ENCODE measurements around the gene CAB39L. TPM values are rescaled to one million over a fixed set of nuclear protein-coding genes. Genes with fewer than 3 reads are reported as not detected.

CAB39L gene
- polyA plus RNA-seq, 1 donor (not counting 4 experiments of a cell fraction or from before 2014, with no cell fraction given) = 10.1 TPM

GRCh38 chr13:49411353-49411752 is 32.5 kb downstream of the CAB39L start:
- DNase-seq (ENCODE audit: low read depth, low spot score) (no peak), FAIRE-seq (no peak)
- no peaks in the 10 kb centered on the region for H3K9me1 ChIP-seq (ENCODE audit: control insufficient read depth, extremely low read depth, insufficient read depth, low read length)
- H3K27ac ChIP-seq (ENCODE audit: control insufficient read depth, insufficient read depth, low read length) = no peak overlapping the region
- no peak overlapping the region for H2AFZ ChIP-seq (ENCODE audit: control insufficient read depth, low read length)
- no peaks in the 10 kb centered on the region for H3K27me3 ChIP-seq (ENCODE audit: control insufficient read depth, extremely low read depth, insufficient read depth, low read length)
- TF ChIP-seq CTCF (optimal IDR thresholded peaks at IDR 0.05 in 1 of 3, IDR thresholded peaks at IDR 0.05 in 1 of 3, conservative IDR thresholded peaks at IDR 0.05 in 1 of 3; ENCODE audit: extremely low read depth in 1 of 3, insufficient read depth in 2 of 3, low read length in 3 of 3) (no peak), EZH2 (IDR thresholded peaks at IDR 0.05; ENCODE audit: low read length) (no peak)
- H3K9ac ChIP-seq (ENCODE audit: control insufficient read depth, extremely low read depth, insufficient read depth, low read length) = no peak overlapping the region
- H3K36me3 ChIP-seq (ENCODE audit: control insufficient read depth in 2 of 2, extremely low read depth in 1 of 2, insufficient read depth in 2 of 2, low read length in 2 of 2) = no peaks in the 10 kb centered on the region
- H3K4me2 ChIP-seq (ENCODE audit: control insufficient read depth, extremely low read depth, insufficient read depth, low read depth, low read length) = no peak overlapping the region
- no peaks in the 10 kb centered on the region for H3K79me2 ChIP-seq (ENCODE audit: control insufficient read depth, insufficient read depth, low read length)
- dilution Hi-C loops (cut with MboI; ENCODE audit: extremely low pct_ligation_motif_present, low sequenced_read_pairs) = no loop called here
- no peaks in the 10 kb centered on the region for H3K9me3 ChIP-seq (ENCODE audit: control insufficient read depth, low read depth, low read length)
- no peak overlapping the region for H3K4me3 ChIP-seq (ENCODE audit: control insufficient read depth in 2 of 3, extremely low read depth in 1 of 3, insufficient read depth in 2 of 3, low read depth in 1 of 3, low read length in 3 of 3)
- no peaks in the 10 kb centered on the region for H4K20me1 ChIP-seq (ENCODE audit: control insufficient read depth, extremely low read depth, insufficient read depth, low read length)
- H3K4me1 ChIP-seq (ENCODE audit: control insufficient read depth, extremely low read depth, insufficient read depth, low read length) = no peaks in the 10 kb centered on the region

DNA sequence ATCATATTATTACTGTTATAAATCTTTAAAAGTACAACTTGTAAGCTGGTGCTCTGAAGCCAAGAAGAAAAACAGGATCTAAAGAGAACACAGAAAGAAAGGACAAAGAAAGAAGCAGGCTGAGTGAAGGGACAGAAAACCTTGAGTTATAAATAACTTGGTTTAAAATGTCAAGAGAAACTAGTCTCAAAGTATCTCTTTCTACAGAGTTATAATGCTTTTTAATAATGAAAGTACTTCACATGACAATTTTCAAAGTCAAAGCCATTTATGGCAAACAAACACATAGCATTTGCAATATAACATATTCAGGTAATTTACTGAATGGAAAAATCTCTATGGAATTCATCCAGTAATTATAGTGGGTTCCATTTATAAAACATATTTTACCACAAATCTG is 33.4 kb downstream of the CAB39L start:
- Histone ChIP-seq H3K36me3 (ENCODE audit: control insufficient read depth in 2 of 2, extremely low read depth in 1 of 2, insufficient read depth in 2 of 2, low read length in 2 of 2) (no peaks in the 10 kb centered on the region), H4K20me1 (ENCODE audit: control insufficient read depth, extremely low read depth, insufficient read depth, low read length) (no peaks in the 10 kb centered on the region), H3K27ac (ENCODE audit: control insufficient read depth, insufficient read depth, low read length) (no peak overlapping the region), H3K9me3 (ENCODE audit: control insufficient read depth, low read depth, low read length) (no peaks in the 10 kb centered on the region), H3K4me1 (ENCODE audit: control insufficient read depth, extremely low read depth, insufficient read depth, low read length) (no peaks in the 10 kb centered on the region), H3K9ac (ENCODE audit: control insufficient read depth, extremely low read depth, insufficient read depth, low read length) (no peak overlapping the region), H3K4me3 (ENCODE audit: control insufficient read depth in 2 of 3, extremely low read depth in 1 of 3, insufficient read depth in 2 of 3, low read depth in 1 of 3, low read length in 3 of 3) (no peak overlapping the region), H3K79me2 (ENCODE audit: control insufficient read depth, insufficient read depth, low read length) (no peaks in the 10 kb centered on the region), H3K27me3 (ENCODE audit: control insufficient read depth, extremely low read depth, insufficient read depth, low read length) (no peaks in the 10 kb centered on the region), H3K4me2 (ENCODE audit: control insufficient read depth, extremely low read depth, insufficient read depth, low read depth, low read length) (no peak overlapping the region), H3K9me1 (ENCODE audit: control insufficient read depth, extremely low read depth, insufficient read depth, low read length) (no peaks in the 10 kb centered on the region), H2AFZ (ENCODE audit: control insufficient read depth, low read length) (no peak overlapping the region)
- dilution Hi-C loops (cut with MboI; ENCODE audit: extremely low pct_ligation_motif_present, low sequenced_read_pairs) = no loop called here
- FAIRE-seq (no peak), DNase-seq (ENCODE audit: low read depth, low spot score) (no peak)
- no peak for TF ChIP-seq EZH2 (IDR thresholded peaks at IDR 0.05; ENCODE audit: low read length)
- TF ChIP-seq CTCF (optimal IDR thresholded peaks at IDR 0.05 in 1 of 3, IDR thresholded peaks at IDR 0.05 in 1 of 3, conservative IDR thresholded peaks at IDR 0.05 in 1 of 3; ENCODE audit: extremely low read depth in 1 of 3, insufficient read depth in 2 of 3, low read length in 3 of 3) = no peak

All from keratinocyte (primary cell).